ENCODE measurements around the gene ZNF280A. TPM values are rescaled to one million over a fixed set of nuclear protein-coding genes. Genes with fewer than 3 reads are reported as not detected.
"Not testable (repeated sequence)": the region's sequence is repeated elsewhere in the genome, so short reads cannot be mapped to it uniquely, and the experiment has no call there.

The ZNF280A gene
- total RNA-seq, 1 experiment from 2014 or later = not detected

GRCh38 chr22:22506736-22507135, 13.3 kb downstream of the ZNF280A start:
- Histone ChIP-seq H3K4me2 (ENCODE audit: low read length) (no peak overlapping the region), H3K9me2 (replicated peaks; ENCODE audit: low read length) (no peaks in the 10 kb centered on the region), H3K9ac (ENCODE audit: low read length) (no peak overlapping the region), H2AFZ (ENCODE audit: low read length) (no peak overlapping the region), H3K36me3 (ENCODE audit: low read depth, low read length) (no peaks in the 10 kb centered on the region), H3F3A (ENCODE audit: low read length, unreplicated experiment) (no peaks in the 10 kb centered on the region), H3K9me3 (ENCODE audit: low read length) (no peaks in the 10 kb centered on the region), H4K20me1 (ENCODE audit: low read length) (no peaks in the 10 kb centered on the region), H3K4me1 (ENCODE audit: insufficient read depth, low read length) (no peaks in the 10 kb centered on the region; the same call in 1 of the 2 replicates), H3K27me3 (ENCODE audit: low read length) (no peaks in the 10 kb centered on the region), H3K79me2 (ENCODE audit: low read length) (no peaks in the 10 kb centered on the region), H3K27ac (ENCODE audit: low read length) (no peak overlapping the region), H3K4me3 (ENCODE audit: low read length) (no peak overlapping the region)
- no peak for ATAC-seq
- no TSS peak for BruUV-seq (replicated peaks)
- TF ChIP-seq EZH2phosphoT487 (IDR thresholded peaks at IDR 0.05; ENCODE audit: borderline replicate concordance, low read length) = no peak
- TF ChIP-seq CTCF (conservative IDR thresholded peaks at IDR 0.05; ENCODE audit: low read depth, low read length) = no peak
- no peak for TF ChIP-seq EZH2 (IDR thresholded peaks at IDR 0.05; ENCODE audit: low read length, unreplicated experiment)
- POLR2A ChIA-PET (ENCODE audit: unreplicated experiment) = no interaction called here
- DNase-seq = no peak
- intact Hi-C loops (cut with micrococcal nuclease) = no loop called here
- CTCF ChIA-PET = interaction anchor here (0.6 kb wide), 1 partner anchor 42 kb away, joined by 3 read pairs; no protein-coding TSS in a partner anchor

- no peaks in the 10 kb centered on the region for H3K79me2 ChIP-seq (ENCODE audit: low read length)
- no peaks in the 10 kb centered on the region for H3K27me3 ChIP-seq (ENCODE audit: low read length)
- BruUV-seq (replicated peaks) = no TSS peak
- ATAC-seq (no peak), DNase-seq (no peak)
- H3F3A ChIP-seq (ENCODE audit: low read length, unreplicated experiment) = no peaks in the 10 kb centered on the region
- no peaks in the 10 kb centered on the region for H4K20me1 ChIP-seq (ENCODE audit: low read length)
- no peak for TF ChIP-seq EZH2phosphoT487 (IDR thresholded peaks at IDR 0.05; ENCODE audit: borderline replicate concordance, low read length)
- TF ChIP-seq EZH2 (IDR thresholded peaks at IDR 0.05; ENCODE audit: low read length, unreplicated experiment) = no peak
- TF ChIP-seq CTCF (conservative IDR thresholded peaks at IDR 0.05; ENCODE audit: low read depth, low read length) = no peak
- H3K9me3 ChIP-seq (ENCODE audit: low read length) = no peaks in the 10 kb centered on the region
- H3K4me1 ChIP-seq (ENCODE audit: insufficient read depth, low read length) = no peaks in the 10 kb centered on the region
- CTCF ChIA-PET = no interaction called here
- H3K9ac ChIP-seq (ENCODE audit: low read length) = no peak overlapping the region
- no peak overlapping the region for H3K27ac ChIP-seq (ENCODE audit: low read length)
- H3K4me2 ChIP-seq (ENCODE audit: low read length) = no peak overlapping the region
- POLR2A ChIA-PET (ENCODE audit: unreplicated experiment) = interaction anchor here (0.7 kb wide), 1 partner anchor 61 kb away, joined by 4 read pairs; the partner anchor contains the start of gene PRAME
- H3K36me3 ChIP-seq (ENCODE audit: low read depth, low read length) = no peaks in the 10 kb centered on the region
- no peak overlapping the region for H3K4me3 ChIP-seq (ENCODE audit: low read length)
- intact Hi-C loops (cut with micrococcal nuclease) = no loop called here
- no peaks in the 10 kb centered on the region for H3K9me2 ChIP-seq (replicated peaks; ENCODE audit: low read length)
- no peak overlapping the region for H2AFZ ChIP-seq (ENCODE audit: low read length)
Measured at GRCh38 chr22:22498267-22498666, 21.8 kb downstream of the ZNF280A start.

- H3K4me3 ChIP-seq (ENCODE audit: low read length); H3K79me2 ChIP-seq (ENCODE audit: low read length); H4K20me1 ChIP-seq (ENCODE audit: low read length); ATAC-seq; H3K27ac ChIP-seq (ENCODE audit: low read length); CTCF ChIA-PET; H2AFZ ChIP-seq (ENCODE audit: low read length); H3F3A ChIP-seq (ENCODE audit: low read length, unreplicated experiment); H3K4me2 ChIP-seq (ENCODE audit: low read length); H3K27me3 ChIP-seq (ENCODE audit: low read length); H3K9me2 ChIP-seq (replicated peaks; ENCODE audit: low read length); BruUV-seq (replicated peaks); DNase-seq; POLR2A ChIA-PET (ENCODE audit: unreplicated experiment); H3K4me1 ChIP-seq (ENCODE audit: insufficient read depth, low read length); H3K36me3 ChIP-seq (ENCODE audit: low read depth, low read length); H3K9me3 ChIP-seq (ENCODE audit: low read length); intact Hi-C loops (cut with micrococcal nuclease); H3K9ac ChIP-seq (ENCODE audit: low read length): not testable (repeated sequence)
Measured at GRCh38 chr22:22491589-22491988, 28.5 kb downstream of the ZNF280A start.

All from PC-3 (cell line).